Fibroblast of mammary gland (primary cell): ENCODE results near the gene LINGO1.

Experiments
- DNase-seq: peaks from one replicate; pipeline ENCODE4 v3.0.0-alpha.2; 2010; ENCODE audit warnings: low read depth
- H3K4me3 ChIP-seq: 2 replicates; pipeline ENCODE4 v1.5.1; 2011; ENCODE audit warnings: low read depth, mild to moderate bottlenecking, low read length, moderate library complexity; ENCODE audit not compliant: control insufficient read depth
- TF ChIP-seq, protein P1 (sequence below): conservative IDR thresholded peaks from 2 replicates; pipeline ENCODE4 v1.5.1; 2011; ENCODE audit warnings: low read depth, low read length, inconsistent platforms; ENCODE audit not compliant: control insufficient read depth, insufficient read depth

LINGO1 gene

DNA sequence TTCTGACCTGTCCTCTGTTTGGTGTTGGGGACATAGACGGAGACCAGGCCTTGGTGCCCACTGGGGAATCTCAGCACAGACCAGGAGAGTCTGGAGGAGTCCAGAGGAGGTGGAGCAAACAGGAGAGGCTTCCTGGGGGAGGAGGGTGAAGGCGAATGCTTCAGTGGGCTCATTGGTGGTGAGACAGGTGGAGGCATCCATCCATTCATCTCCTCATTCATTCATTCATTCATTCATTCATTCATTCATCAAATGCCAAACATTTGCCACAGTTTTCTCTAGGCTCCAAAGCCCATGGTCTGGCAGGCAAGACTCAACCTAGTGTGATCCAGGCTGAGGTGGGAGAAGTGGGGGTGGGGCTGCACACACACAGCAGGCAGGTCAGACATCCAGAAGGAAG, 7.9 kb upstream of the LINGO1 start:
- TF ChIP-seq, protein P1, sequence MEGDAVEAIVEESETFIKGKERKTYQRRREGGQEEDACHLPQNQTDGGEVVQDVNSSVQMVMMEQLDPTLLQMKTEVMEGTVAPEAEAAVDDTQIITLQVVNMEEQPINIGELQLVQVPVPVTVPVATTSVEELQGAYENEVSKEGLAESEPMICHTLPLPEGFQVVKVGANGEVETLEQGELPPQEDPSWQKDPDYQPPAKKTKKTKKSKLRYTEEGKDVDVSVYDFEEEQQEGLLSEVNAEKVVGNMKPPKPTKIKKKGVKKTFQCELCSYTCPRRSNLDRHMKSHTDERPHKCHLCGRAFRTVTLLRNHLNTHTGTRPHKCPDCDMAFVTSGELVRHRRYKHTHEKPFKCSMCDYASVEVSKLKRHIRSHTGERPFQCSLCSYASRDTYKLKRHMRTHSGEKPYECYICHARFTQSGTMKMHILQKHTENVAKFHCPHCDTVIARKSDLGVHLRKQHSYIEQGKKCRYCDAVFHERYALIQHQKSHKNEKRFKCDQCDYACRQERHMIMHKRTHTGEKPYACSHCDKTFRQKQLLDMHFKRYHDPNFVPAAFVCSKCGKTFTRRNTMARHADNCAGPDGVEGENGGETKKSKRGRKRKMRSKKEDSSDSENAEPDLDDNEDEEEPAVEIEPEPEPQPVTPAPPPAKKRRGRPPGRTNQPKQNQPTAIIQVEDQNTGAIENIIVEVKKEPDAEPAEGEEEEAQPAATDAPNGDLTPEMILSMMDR, result no peak
- DNase-seq, result no peak
- no peak overlapping the region for H3K4me3 ChIP-seq

DNA sequence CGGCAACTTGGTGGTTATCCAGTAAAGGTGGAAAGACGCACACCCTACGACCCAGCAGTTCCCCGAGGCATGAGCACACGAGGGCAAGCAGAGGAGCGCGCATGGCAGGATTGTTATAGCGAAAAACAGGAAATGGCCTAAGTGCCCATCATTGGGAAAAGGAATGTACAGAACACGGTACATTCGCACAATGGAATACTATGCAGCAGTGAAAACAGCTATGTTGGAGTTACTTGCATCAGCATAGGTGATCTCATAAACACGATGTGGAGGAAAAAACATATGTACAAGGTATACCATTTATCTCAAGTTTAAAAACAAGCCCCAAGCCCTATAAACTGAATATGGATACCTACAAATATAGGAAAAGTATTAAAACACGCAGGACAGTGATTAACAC, 6.7 kb upstream of the LINGO1 start:
- TF ChIP-seq, protein P1, result no peak
- no peak for DNase-seq
- no peak overlapping the region for H3K4me3 ChIP-seq

DNA sequence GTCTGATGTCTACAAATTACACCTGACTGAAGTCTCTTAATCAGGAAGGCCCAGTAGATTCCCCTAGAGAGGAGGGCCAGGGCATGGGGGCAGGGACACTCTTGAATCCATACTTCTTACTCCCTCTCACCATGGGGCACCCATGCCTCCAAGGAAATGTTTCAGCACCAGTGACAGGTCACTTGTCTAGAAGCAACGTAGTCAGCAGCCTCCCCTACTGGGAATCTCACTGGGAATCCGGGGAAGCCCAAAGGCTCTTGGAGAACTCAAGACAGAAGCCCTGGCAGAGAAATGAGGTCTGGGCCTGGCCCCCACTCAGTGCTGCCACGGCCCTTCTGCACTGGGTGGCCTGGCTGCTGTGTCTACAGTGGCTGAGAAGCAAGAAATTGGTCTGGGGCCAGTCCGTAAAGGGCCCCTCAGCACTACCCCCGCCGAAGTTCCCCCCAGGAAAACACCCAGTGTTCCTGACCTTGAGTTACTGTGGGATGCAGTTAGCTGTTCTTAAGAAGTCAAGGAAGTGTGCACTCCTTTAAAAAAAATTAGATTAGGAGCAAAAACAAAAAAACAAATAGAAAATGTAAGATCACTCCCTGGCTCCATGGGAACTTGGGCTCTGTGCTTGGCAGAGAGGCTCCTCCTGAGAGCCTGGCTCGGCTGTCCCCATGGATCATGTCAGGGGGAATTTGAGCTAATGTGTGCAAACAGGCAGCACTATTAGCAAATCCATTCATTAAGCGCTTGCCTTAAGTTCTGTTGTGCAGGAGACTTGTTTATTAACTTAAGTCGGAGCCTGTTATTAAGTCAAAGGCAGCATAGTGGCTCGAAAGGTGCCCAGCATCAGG, 5.4 kb upstream of the LINGO1 start:
- DNase-seq, result no peak
- TF ChIP-seq, protein P1, result no peak
- no peak overlapping the region for H3K4me3 ChIP-seq

DNA sequence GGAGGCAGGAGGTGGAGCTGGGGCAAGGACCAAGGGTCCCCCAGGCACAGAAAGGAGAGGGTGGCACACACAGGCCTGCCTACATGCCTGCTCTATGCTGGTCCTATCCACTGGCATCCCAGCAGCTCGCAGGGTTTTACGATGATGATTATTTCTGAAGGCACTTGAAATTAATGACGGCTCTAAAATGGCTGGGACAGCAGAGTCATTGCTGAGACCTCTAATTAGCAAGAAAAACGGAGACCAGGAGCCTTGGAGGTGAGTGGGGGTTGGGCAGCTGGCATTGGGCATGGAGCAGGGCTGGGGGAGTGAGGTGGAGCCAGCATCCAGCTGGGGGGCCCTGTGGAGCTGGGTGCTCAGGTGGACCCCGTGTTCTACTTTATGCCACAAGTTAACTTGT, 3.5 kb upstream of the LINGO1 start:
- DNase-seq, result no peak
- H3K4me3 ChIP-seq, result no peak overlapping the region
- TF ChIP-seq, protein P1, result no peak

DNA sequence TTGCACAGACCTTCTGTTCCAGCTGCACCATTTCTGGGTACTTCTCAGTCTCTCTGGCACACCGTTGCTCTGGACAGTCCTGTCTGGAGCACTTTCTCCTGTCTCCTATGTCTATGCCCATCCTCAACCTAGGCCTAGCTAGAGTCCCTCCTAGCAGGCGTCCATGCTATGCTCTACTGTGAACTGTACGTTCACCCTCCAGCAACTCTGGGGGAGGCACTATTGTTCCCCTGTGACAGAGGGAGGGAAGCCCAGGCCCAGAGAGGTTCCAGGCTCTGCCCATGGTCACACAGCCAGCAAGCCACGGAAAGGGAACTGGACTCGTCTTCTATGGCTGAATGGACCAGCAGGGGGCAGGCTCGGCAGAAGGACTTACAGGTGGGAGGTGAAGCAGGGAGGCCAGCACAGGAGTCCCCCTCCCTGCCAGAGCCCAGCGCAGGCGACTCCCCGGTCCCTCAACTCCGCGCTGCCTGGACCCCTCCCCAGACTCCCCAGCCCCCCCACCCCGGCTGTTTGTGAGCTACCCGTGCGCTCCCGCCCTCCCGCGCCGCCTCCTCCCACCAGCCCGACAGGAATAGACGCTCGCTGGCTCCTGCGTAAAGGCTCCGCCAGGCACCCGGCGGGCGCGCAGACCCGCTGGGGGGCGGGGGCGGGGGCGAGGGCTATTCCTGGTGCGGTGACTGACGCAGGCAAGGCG, 1.7 kb upstream of the LINGO1 start:
- TF ChIP-seq, protein P1, result peak; percentile 63
- peak; percentile 58 for DNase-seq
- no peak overlapping the region for H3K4me3 ChIP-seq

DNA sequence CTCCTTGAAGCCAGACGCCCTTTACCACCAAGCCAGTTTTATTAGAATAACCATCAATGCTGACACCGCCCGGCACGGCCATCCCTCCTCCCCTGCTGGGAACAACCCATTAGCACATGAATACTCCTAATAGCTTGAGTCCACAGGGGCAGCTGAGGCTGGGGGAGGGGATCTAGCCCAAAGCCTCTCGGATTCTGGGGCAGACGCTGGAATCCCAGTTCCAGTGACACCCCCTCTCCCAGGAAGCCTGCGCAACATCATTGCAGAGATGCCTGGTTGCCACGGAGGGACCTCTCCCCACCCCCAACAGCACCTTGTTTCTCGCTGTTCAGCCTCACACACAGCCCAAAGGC, 1.2 kb upstream of the LINGO1 start:
- no peak overlapping the region for H3K4me3 ChIP-seq
- no peak for DNase-seq
- TF ChIP-seq, protein P1, result no peak
